K562 (cell line): ENCODE measurements around the gene AFG1L. TPM values are rescaled to one million over a fixed set of nuclear protein-coding genes. Genes with fewer than 3 reads are reported as not detected.

Source experiments
- CBX5 ChIP-seq: IDR thresholded peaks from 2 replicates; pipeline ENCODE4 v1.6.1; 2014; ENCODE audit warnings: low read depth, borderline replicate concordance
- CHCHD3 ChIP-seq: fragments of 250-450 bp; sonication (Bioruptor Pico); IDR thresholded peaks from 2 replicates; pipeline ENCODE4 v2.1.2; 2022; ENCODE audit warnings: mild to moderate bottlenecking
- CREB3L1 ChIP-seq: fragments of 450-650 bp; IDR thresholded peaks from 2 replicates; pipeline ENCODE4 v1.6.1; 2014; ENCODE audit warnings: low read depth, mild to moderate bottlenecking, moderate library complexity, borderline replicate concordance
- EZH2 ChIP-seq: IDR thresholded peaks from 2 replicates; pipeline ENCODE4 v1.6.1; 2012; ENCODE audit warnings: low read depth, mild to moderate bottlenecking, inconsistent platforms, low read length, borderline replicate concordance
- FOXJ3 ChIP-seq: sonication (generic); formaldehyde crosslinking; IDR thresholded peaks from 2 replicates; pipeline ENCODE4 v1.4.0; 2020; ENCODE audit warnings: mild to moderate bottlenecking, missing genetic modification reagents
- HDGF ChIP-seq: fragments of 450-650 bp; IDR thresholded peaks from 2 replicates; pipeline ENCODE4 v1.6.1; 2016
- MEIS2 ChIP-seq: fragments of 450-650 bp; IDR thresholded peaks from 2 replicates; pipeline ENCODE4 v1.6.1; 2014; ENCODE audit warnings: mild to moderate bottlenecking; ENCODE audit not compliant: partially characterized antibody
- NCOA2 ChIP-seq, 2 experiments: fragments of 450-650 bp; IDR thresholded peaks; 2 replicates each; pipeline ENCODE4 v1.6.1; 2018; ENCODE audit warnings: mild to moderate bottlenecking in 2 of 2, moderate library complexity in 1 of 2; ENCODE audit not compliant: partially characterized antibody in 2 of 2
- NONO ChIP-seq, 2 experiments: fragments of 200-400 bp in 1 of 2; fragments of 450-650 bp in 1 of 2; formaldehyde crosslinking in 1 of 2; IDR thresholded peaks; 2 replicates each; pipeline ENCODE4 v1.6.1; 2017; ENCODE audit warnings: low read depth in 2 of 2, mild to moderate bottlenecking in 2 of 2, moderate library complexity in 2 of 2, low read length in 1 of 2
- PCBP2 ChIP-seq: fragments of 200-400 bp; formaldehyde crosslinking; IDR thresholded peaks from 2 replicates; pipeline ENCODE4 v1.6.1; 2018; ENCODE audit warnings: low read length, low read depth, mild to moderate bottlenecking, moderate library complexity; ENCODE audit not compliant: poor library complexity, severe bottlenecking
- PML ChIP-seq: IDR thresholded peaks from 2 replicates; pipeline ENCODE4 v1.6.1; 2012; ENCODE audit warnings: low read length, inconsistent platforms
- PREB ChIP-seq: sonication (generic); formaldehyde crosslinking; IDR thresholded peaks from 2 replicates; pipeline ENCODE4 v1.8.1; 2023; ENCODE audit warnings: mild to moderate bottlenecking, missing genetic modification reagents
- SIN3B ChIP-seq: fragments of 450-650 bp; IDR thresholded peaks from 2 replicates; pipeline ENCODE4 v1.6.1; 2017; ENCODE audit warnings: low read depth, mild to moderate bottlenecking, moderate library complexity
- SIX5 ChIP-seq, 2 experiments: IDR thresholded peaks; 2 replicates each; pipeline ENCODE4 v1.6.1; 2011; ENCODE audit warnings: low read length in 2 of 2, borderline replicate concordance in 1 of 2, low read depth in 1 of 2, mild to moderate bottlenecking in 1 of 2, moderate library complexity in 1 of 2; ENCODE audit not compliant: insufficient read depth in 1 of 2
- SUPT5H ChIP-seq: fragments of 450-650 bp; IDR thresholded peaks from 2 replicates; pipeline ENCODE4 v1.6.1; 2016
- TAF7 ChIP-seq: fragments of 450-650 bp; IDR thresholded peaks from 2 replicates; pipeline ENCODE4 v1.6.1; 2016; ENCODE audit warnings: missing genetic modification characterization, missing compliant biosample characterization
- USF2 ChIP-seq: sonication (generic); formaldehyde crosslinking; IDR thresholded peaks from 2 replicates; pipeline ENCODE4 v1.5.0; 2020; ENCODE audit warnings: missing genetic modification reagents
- ZBTB9 ChIP-seq: fragments of 450-650 bp; formaldehyde crosslinking; IDR thresholded peaks from 2 replicates; pipeline ENCODE4 v1.4.0; 2020; ENCODE audit warnings: mild to moderate bottlenecking, moderate library complexity
- ZKSCAN8 ChIP-seq: fragments of 200-800 bp; sonication (Bioruptor generic); IDR thresholded peaks from 2 replicates; pipeline ENCODE4 v1.6.1; 2016; ENCODE audit warnings: missing genetic modification characterization, missing compliant biosample characterization
- ZNF133 ChIP-seq: fragments of 250-450 bp; sonication (Bioruptor Pico); IDR thresholded peaks from 2 replicates; pipeline ENCODE4 v1.4.0; 2020; ENCODE audit warnings: mild to moderate bottlenecking
- ZNF24 ChIP-seq: fragments of 450-650 bp; IDR thresholded peaks from 2 replicates; pipeline ENCODE4 v1.6.1; 2016
- ZNF347 ChIP-seq: fragments of 450-650 bp; formaldehyde crosslinking; IDR thresholded peaks from 2 replicates; pipeline ENCODE4 v1.4.0; 2020; ENCODE audit warnings: low read depth, mild to moderate bottlenecking, moderate library complexity
- ZNF644 ChIP-seq: fragments of 200-800 bp; sonication (Bioruptor generic); IDR thresholded peaks from 2 replicates; pipeline ENCODE4 v1.6.1; 2016; ENCODE audit warnings: low read depth, missing genetic modification characterization, missing compliant biosample characterization
- polyA plus RNA-seq, 8 experiments: library from polyadenylated mRNA; depleted of rRNA in 4 of 8; stranded (reverse) in 5 of 8; unstranded in 3 of 8; fragments of >200 nt; fragmentation: Nextera tagmentation in 2 of 8; fragmentation: Illumina TruSeq in 1 of 8; extraction: Ambion mirVana in 2 of 8; extraction: Trizol in 1 of 8; gene quantifications; 2 replicates each; pipeline versions ENCODE4 v1.2.1 to v1.2.3, GENCODE V29; 2011 to 2014; ENCODE audit warnings: inconsistent platforms in 1 of 8, missing spikeins in 1 of 8
- total RNA-seq, 7 experiments: library from RNA; depleted of rRNA in 6 of 7; stranded (reverse); fragments of >200 nt in 6 of 7; fragmentation: Illumina TruSeq in 2 of 7; extraction: Trizol in 2 of 7; gene quantifications; 2 replicates each; pipeline versions ENCODE4 v1.2.1 to v1.2.3, GENCODE V29; 2011 to 2021; ENCODE audit warnings: low replicate concordance in 1 of 7

Gene AFG1L
- total and polyA plus RNA-seq, 9 of the 15 experiments (the other 6 are each of a cell fraction or from before 2014, with no cell fraction given): 2.2 to 15.5 (median 5.8) TPM

GRCh38 chr6:108558372-108559096 lies 263.7 kb downstream of the AFG1L start (continued):
- TF ChIP-seq SIN3B (no peak), NONO (IDR thresholded peaks at IDR 0.05; ENCODE audit: low read depth in 2 of 2, low read length in 1 of 2) (no peak), ZNF133 (CRISPR knock-in tag) (no peak), HDGF (no peak), PREB (CRISPR knock-in tag) (no peak), USF2 (CRISPR knock-in tag) (peak; percentile 39; the same call in 1 of the 2 replicates), PML (no peak), ZKSCAN8 (CRISPR knock-in tag) (no peak; the same call in 1 of the 2 replicates), CREB3L1 (no peak), PCBP2 (no peak), ZNF644 (tag) (peak; percentile 52; the same call in 1 of the 2 replicates), CBX5 (peak; percentile 70; the same call in 1 of the 2 replicates), ZNF24 (peak; percentile 33; the same call in 1 of the 2 replicates), MEIS2 (peak; percentile 88), SUPT5H (no peak), TAF7 (tag) (no peak), CHCHD3 (CRISPR knock-in tag) (no peak), ZNF347 (no peak), FOXJ3 (CRISPR knock-in tag) (no peak), EZH2 (no peak), SIX5 (IDR thresholded peaks at IDR 0.05; ENCODE audit: borderline replicate concordance in 1 of 2, insufficient read depth in 1 of 2, low read depth in 1 of 2, low read length in 2 of 2) (no peak), ZBTB9 (CRISPR knock-in tag) (no peak), NCOA2 (IDR thresholded peaks at IDR 0.05; ENCODE audit: partially characterized antibody in 2 of 2) (no peak)
